H1 (cell line): ENCODE measurements around the gene ITGA3. TPM values are rescaled to one million over a fixed set of nuclear protein-coding genes. Genes with fewer than 3 reads are reported as not detected.

ENCODE experiments used
- CTCF ChIA-PET: fragments of 300-600 bp; sonication (Branson Sonifier 250); formaldehyde crosslinking; loops from one replicate; lab custom pipeline; 2021; ENCODE audit not compliant: partially characterized antibody; lab: Charles Lee
- POLR2A ChIA-PET: fragments of 300-600 bp; sonication (Branson Sonifier 250); formaldehyde crosslinking; loops from one replicate; lab custom pipeline; 2021; ENCODE audit warnings: inconsistent platforms; ENCODE audit not compliant: partially characterized antibody; lab: Charles Lee
- DNase-seq, 2 experiments: peaks; one replicate each; pipeline versions ENCODE4 v3.0.0 to v3.0.0-alpha.2; 2010 to 2022; ENCODE audit warnings: low spot score in 2 of 2, low read depth in 1 of 2, mixed read lengths in 1 of 2
- FAIRE-seq: peaks from 2 replicates; lab custom pipeline; 2011; peaks lifted over from hg19 to GRCh38; lab: Jason Lieb, UNC
- H2AFZ ChIP-seq: 2 replicates; pipeline ENCODE4 v1.8.1; 2012; ENCODE audit warnings: low read length, inconsistent platforms
- H2AK5ac ChIP-seq: 2 replicates; pipeline ENCODE4 v1.6.1; 2013; ENCODE audit warnings: low read depth, low read length
- H2BK120ac ChIP-seq: replicated peaks from 2 replicates; pipeline ENCODE3; 2013; ENCODE audit warnings: low read depth, low read length, inconsistent platforms
- H2BK12ac ChIP-seq: 2 replicates; pipeline ENCODE4 v1.6.1; 2013; ENCODE audit warnings: low read depth, low read length
- H2BK15ac ChIP-seq: 2 replicates; pipeline ENCODE4 v1.6.1; 2013; ENCODE audit warnings: low read length
- H2BK20ac ChIP-seq: 2 replicates; pipeline ENCODE4 v1.6.1; 2013; ENCODE audit warnings: low read length
- H2BK5ac ChIP-seq: 2 replicates; pipeline ENCODE4 v1.6.1; 2013; ENCODE audit warnings: low read depth, low read length
- H3K14ac ChIP-seq: 2 replicates; pipeline ENCODE4 v1.6.1; 2013; ENCODE audit warnings: inconsistent platforms; ENCODE audit not compliant: insufficient read length
- H3K18ac ChIP-seq: 2 replicates; pipeline ENCODE4 v1.6.1; 2013; ENCODE audit warnings: low read length; ENCODE audit errors: extremely low read depth
- H3K23ac ChIP-seq: 2 replicates; pipeline ENCODE4 v1.6.1; 2013; ENCODE audit warnings: inconsistent platforms; ENCODE audit not compliant: insufficient read length
- H3K23me2 ChIP-seq: 2 replicates; pipeline ENCODE4 v1.6.1; 2013; ENCODE audit warnings: low read depth, low read length
- H3K27ac ChIP-seq: 2 replicates; pipeline ENCODE4 v1.6.1; 2011; ENCODE audit warnings: low read depth, low read length, inconsistent platforms
- H3K27me3 ChIP-seq, 4 experiments: replicated peaks in 1 of 4; 1 replicate in 1 of 4; 2 replicates in 3 of 4; pipeline versions ENCODE4 v1.6.1 to v1.8.1; 2011 to 2013; ENCODE audit warnings: low read length in 3 of 4, mild to moderate bottlenecking in 3 of 4, inconsistent platforms in 2 of 4, mixed read lengths in 2 of 4, moderate library complexity in 1 of 4; ENCODE audit not compliant: control insufficient read depth in 3 of 4, insufficient read depth in 3 of 4; ENCODE audit errors: extremely low read depth in 1 of 4
- H3K36me3 ChIP-seq, 4 experiments: 2 replicates each; pipeline versions ENCODE4 v1.6.1 to v1.8.1; 2011 to 2013; ENCODE audit warnings: mild to moderate bottlenecking in 4 of 4, low read length in 3 of 4, moderate library complexity in 2 of 4, control low read depth in 1 of 4, inconsistent platforms in 1 of 4; ENCODE audit not compliant: insufficient read depth in 4 of 4, control insufficient read depth in 2 of 4
- H3K4ac ChIP-seq: replicated peaks from 2 replicates; pipeline ENCODE3; 2013; ENCODE audit warnings: low read length, low read depth, mixed read lengths, inconsistent platforms; ENCODE audit not compliant: insufficient read length
- H3K4me1 ChIP-seq, 4 experiments: replicated peaks in 1 of 4; 1 replicate in 1 of 4; 2 replicates in 3 of 4; pipeline versions ENCODE4 v1.6.1 to v1.8.1; 2011 to 2013; ENCODE audit warnings: low read length in 3 of 4, inconsistent platforms in 2 of 4, mixed read lengths in 1 of 4; ENCODE audit not compliant: insufficient read depth in 4 of 4, control insufficient read depth in 3 of 4
- H3K4me2 ChIP-seq, 2 experiments: 2 replicates each; pipeline versions ENCODE4 v1.6.1 to v1.8.1; 2011 to 2013; ENCODE audit warnings: low read depth in 2 of 2, low read length in 2 of 2, control low read depth in 1 of 2, inconsistent platforms in 1 of 2, mild to moderate bottlenecking in 1 of 2; ENCODE audit not compliant: insufficient read depth in 1 of 2
- H3K4me3 ChIP-seq, 4 experiments: fragments of 200-600, 300-600 bp in 1 of 4; sonication (generic), shearing (Covaris generic), sonication (Bioruptor Twin) in 1 of 4; 2 replicates each; pipeline versions ENCODE4 v1.5.1 to v1.8.1; 2011 to 2016; ENCODE audit warnings: low read length in 4 of 4, low read depth in 3 of 4, control low read depth in 2 of 4, inconsistent platforms in 2 of 4, mild to moderate bottlenecking in 2 of 4, mixed read lengths in 1 of 4, moderate library complexity in 1 of 4; ENCODE audit not compliant: insufficient read depth in 2 of 4; ENCODE audit errors: extremely low read depth in 1 of 4
- H3K56ac ChIP-seq: replicated peaks from 2 replicates; pipeline ENCODE3; 2013; ENCODE audit warnings: low read depth, mild to moderate bottlenecking, mixed read lengths, low read length, inconsistent platforms; ENCODE audit not compliant: insufficient read length
- H3K79me1 ChIP-seq: 2 replicates; pipeline ENCODE4 v1.6.1; 2013; ENCODE audit warnings: low read depth, low read length, control low read depth
- H3K79me2 ChIP-seq, 2 experiments: 2 replicates each; pipeline versions ENCODE4 v1.6.1 to v1.8.1; 2012 to 2013; ENCODE audit warnings: low read length in 2 of 2, mild to moderate bottlenecking in 2 of 2, inconsistent platforms in 1 of 2; ENCODE audit not compliant: insufficient read depth in 2 of 2, control insufficient read depth in 1 of 2
- H3K9ac ChIP-seq, 4 experiments: replicated peaks in 1 of 4; 1 replicate in 1 of 4; 2 replicates in 3 of 4; pipeline versions ENCODE4 v1.6.1 to v1.8.1; 2011 to 2013; ENCODE audit warnings: low read depth in 3 of 4, low read length in 3 of 4, control low read depth in 2 of 4, mild to moderate bottlenecking in 2 of 4, moderate library complexity in 2 of 4, inconsistent platforms in 1 of 4; ENCODE audit errors: extremely low read depth in 1 of 4
- H3K9me3 ChIP-seq, 2 experiments: 2 replicates each; pipeline versions ENCODE4 v1.6.1 to v1.8.1; 2012 to 2013; ENCODE audit warnings: mild to moderate bottlenecking in 2 of 2, moderate library complexity in 2 of 2, control low read depth in 1 of 2, inconsistent platforms in 1 of 2, low read depth in 1 of 2, low read length in 1 of 2, mixed read lengths in 1 of 2; ENCODE audit not compliant: insufficient read depth in 2 of 2
- H4K20me1 ChIP-seq, 2 experiments: replicated peaks in 1 of 2; 2 replicates each; pipeline versions ENCODE3 to v1.8.1; 2011 to 2013; ENCODE audit warnings: inconsistent platforms in 2 of 2, low read length in 2 of 2, mild to moderate bottlenecking in 1 of 2; ENCODE audit not compliant: insufficient read depth in 2 of 2, control insufficient read depth in 1 of 2
- H4K5ac ChIP-seq: 2 replicates; pipeline ENCODE4 v1.6.1; 2013; ENCODE audit warnings: low read length, low read depth, mixed read lengths, inconsistent platforms; ENCODE audit not compliant: insufficient read length
- H4K8ac ChIP-seq: 2 replicates; pipeline ENCODE4 v1.8.0; 2013; ENCODE audit warnings: mild to moderate bottlenecking, moderate library complexity, low read length, inconsistent platforms; ENCODE audit not compliant: insufficient read depth; ENCODE audit errors: extremely low read depth
- H4K91ac ChIP-seq: replicated peaks from 2 replicates; pipeline ENCODE3; 2013; ENCODE audit warnings: low read length, mixed read lengths, inconsistent platforms; ENCODE audit not compliant: insufficient read length
- EP300 ChIP-seq, 2 experiments: IDR thresholded peaks; 1 replicate in 1 of 2; 2 replicates in 1 of 2; pipeline ENCODE4 v1.6.1; 2011 to 2012; ENCODE audit warnings: low read depth in 2 of 2, low read length in 2 of 2, mild to moderate bottlenecking in 2 of 2, borderline replicate concordance in 1 of 2, inconsistent platforms in 1 of 2, moderate library complexity in 1 of 2
- TEAD4 ChIP-seq: IDR thresholded peaks from 2 replicates; pipeline ENCODE4 v1.6.1; 2012; ENCODE audit warnings: low read depth, low read length, inconsistent platforms, mixed read lengths
- YY1 ChIP-seq: IDR thresholded peaks from 2 replicates; pipeline ENCODE4 v1.6.1; 2011; ENCODE audit warnings: low read depth, mild to moderate bottlenecking, low read length
- WGBS, 2 experiments: shearing (Covaris generic) in 1 of 2; methylation state at CpG; one replicate each; pipeline versions ENCODE4 v1.1.6 to v1.1.7; 2013 to 2015; ENCODE audit warnings: low lambda C conversion rate in 2 of 2, mixed read lengths in 2 of 2, inconsistent platforms in 1 of 2, low coverage in 1 of 2, missing lambda C conversion rate in 1 of 2; ENCODE audit not compliant: insufficient replicate concordance in 2 of 2, insufficient coverage in 1 of 2, insufficient read length in 1 of 2; ENCODE audit errors: extremely low coverage in 1 of 2, missing lambda C conversion rate in 1 of 2; 5-methylcytosine and 5-hydroxymethylcytosine counted together
- polyA plus RNA-seq, 7 experiments: library from polyadenylated mRNA; depleted of rRNA in 3 of 7; stranded (reverse) in 5 of 7; unstranded in 2 of 7; fragments of >200 nt in 5 of 7; fragments of 200-250 nt in 2 of 7; gene quantifications; 1 replicate in 5 of 7; 2 replicates in 1 of 7; 4 replicates in 1 of 7; pipeline versions ENCODE4 v1.2.1 to v1.2.3, GENCODE V29; 2011 to 2013; ENCODE audit warnings: missing spikeins in 2 of 7, mixed read lengths in 2 of 7
- total RNA-seq: library from RNA; stranded (reverse); fragmentation: NEBNext Ultra II Directional; extraction: Animal tissue kit (Norgen Biotek cat#: 25700); gene quantifications from 2 replicates; pipeline ENCODE4 v1.2.1, GENCODE V29; 2021

Gene ITGA3
- total and polyA plus RNA-seq, 2 of the 8 experiments (the other 6 are each of a cell fraction or from before 2014, with no cell fraction given) = 24.0 to 24.2 TPM

DNA sequence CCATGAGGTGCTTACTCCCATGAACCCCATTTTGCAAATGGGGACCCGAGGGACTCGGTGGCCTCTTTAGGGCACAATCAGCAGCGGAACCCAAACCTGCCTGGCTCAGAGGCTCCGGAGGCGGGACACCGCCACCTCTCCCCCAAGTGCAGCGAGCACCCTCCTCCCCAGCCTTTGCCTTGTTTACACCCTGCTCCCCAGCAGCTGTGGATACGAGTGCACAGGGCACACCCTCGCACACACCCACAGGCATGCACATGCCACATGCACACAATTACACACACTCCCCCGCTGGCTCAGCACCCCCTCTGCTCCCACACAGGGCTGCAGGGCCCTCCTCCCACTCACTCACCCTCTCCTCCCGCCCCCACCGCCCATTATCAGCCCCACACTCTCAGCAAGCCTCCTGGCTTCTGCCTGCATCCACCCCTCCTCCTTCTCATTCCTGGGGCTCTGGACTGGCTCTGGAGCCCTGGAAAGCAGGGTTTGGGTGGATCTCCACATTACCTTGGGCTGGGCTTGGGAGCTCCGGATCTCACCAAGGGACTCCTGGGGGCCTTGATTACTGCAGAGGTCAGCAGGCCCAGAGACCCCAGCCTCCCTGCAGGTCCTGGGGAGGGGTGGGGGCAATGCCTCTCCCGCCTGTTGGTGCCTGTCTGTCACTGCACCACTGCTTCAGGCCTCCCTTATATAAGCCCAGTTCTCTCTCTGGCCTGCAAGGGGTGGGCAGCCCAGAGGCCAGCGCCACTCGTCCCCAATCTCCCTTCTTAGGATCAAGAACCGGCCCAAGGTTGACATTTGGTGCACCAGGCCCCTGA lies 45.6 kb downstream of the ITGA3 start:
- Histone ChIP-seq H3K79me2 (no peaks in the 10 kb centered on the region), H2BK5ac (no peak overlapping the region), H3K56ac (no peak overlapping the region), H3K27me3 (no peaks in the 10 kb centered on the region; a peak in 1 of 7 replicates), H3K23me2 (0 out of 2 replicates have a peak, but pooled peaks cover 5% of the 10 kb centered on the region), H4K20me1 (peaks cover 0 to 2% of the 10 kb centered on the region in 2 experiments), H3K4me3 (peak overlapping the region in 2 of 4 experiments; percentile 15 to 16; a peak in 3 of 8 replicates), H2BK20ac (peak overlapping the region; percentile 95), H3K4me1 (peaks cover 0 to 19% (median 12%) of the 10 kb centered on the region in 4 experiments; a peak in 6 of 7 replicates), H4K5ac (no peak overlapping the region), H4K91ac (peak overlapping the region; percentile 7), H3K9ac (peak overlapping the region in 1 of 4 experiments; percentile 37; a peak in 1 of 7 replicates), H3K23ac (no peak overlapping the region), H3K14ac (no peak overlapping the region), H2BK12ac (peak overlapping the region; percentile 43; the same call in 1 of the 2 replicates), H3K4ac (no peak overlapping the region), H4K8ac (peak overlapping the region; percentile 62; the same call in 1 of the 2 replicates), H2AFZ (no peak overlapping the region), H3K79me1 (peaks cover 3% of the 10 kb centered on the region), H2BK15ac (peak overlapping the region; percentile 90; the same call in 1 of the 2 replicates), H3K4me2 (peak overlapping the region; percentile 43 to 56), H2AK5ac (no peak overlapping the region), H3K9me3 (no peaks in the 10 kb centered on the region), H3K18ac (no peak overlapping the region), H2BK120ac (no peak overlapping the region), H3K36me3 (peaks cover 0 to 9% (median 0%) of the 10 kb centered on the region in 4 experiments; a peak in 1 of 8 replicates), H3K27ac (no peak overlapping the region)
- 61% methylated on average over 13 of the region's 17 CpGs; no CpG with 5 or more reads in 1 of the 2 experiments for WGBS, 2 experiments
- POLR2A ChIA-PET = no interaction called here
- CTCF ChIA-PET = interaction anchor here (0.6 to 15.7 kb wide), 10 partner anchors 8 to 170 kb away, joined by 3 to 412 read pairs (median 6); partner anchors contain the start of gene PDK2
- DNase-seq (no peak), FAIRE-seq (no peak)
- no peak for TF ChIP-seq YY1
- no peak for TF ChIP-seq TEAD4
- TF ChIP-seq EP300 (IDR thresholded peaks at IDR 0.05; ENCODE audit: borderline replicate concordance in 1 of 2, low read depth in 2 of 2, low read length in 2 of 2) = no peak
